NCI-H1694 (cell line): ENCODE results near the gene TMEM140.

Experiments
- DNase-seq: peaks from one replicate; lab custom pipeline; 2025; lab: John Stamatoyannopoulos, UW

Gene TMEM140

DNA sequence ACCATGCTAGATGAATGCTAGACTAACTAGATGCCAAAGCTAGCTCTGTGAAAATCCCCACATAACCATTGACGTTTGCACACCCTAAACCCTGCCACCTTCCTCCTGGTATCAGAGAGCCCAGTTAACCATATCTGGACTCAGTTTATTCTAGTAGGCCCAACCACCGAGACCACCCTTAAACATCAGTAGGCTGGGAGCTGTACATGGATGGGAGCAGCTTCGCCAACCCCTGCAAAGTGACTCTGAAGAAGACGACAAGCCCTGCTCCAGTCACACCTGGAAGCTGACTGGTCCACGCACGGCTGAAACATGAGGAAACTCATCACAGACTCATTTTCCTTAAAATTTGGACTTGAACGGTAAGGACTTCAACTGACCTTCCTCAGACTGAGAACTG, 27.1 kb downstream of the TMEM140 start:
- no peak for DNase-seq

- no peak for DNase-seq
Observed at GRCh38 chr7:135175931-135176330, 28.1 kb downstream of the TMEM140 start.

- DNase-seq, result no peak
Observed at GRCh38 chr7:135177028-135177696, 29.3 kb downstream of the TMEM140 start.

DNA sequence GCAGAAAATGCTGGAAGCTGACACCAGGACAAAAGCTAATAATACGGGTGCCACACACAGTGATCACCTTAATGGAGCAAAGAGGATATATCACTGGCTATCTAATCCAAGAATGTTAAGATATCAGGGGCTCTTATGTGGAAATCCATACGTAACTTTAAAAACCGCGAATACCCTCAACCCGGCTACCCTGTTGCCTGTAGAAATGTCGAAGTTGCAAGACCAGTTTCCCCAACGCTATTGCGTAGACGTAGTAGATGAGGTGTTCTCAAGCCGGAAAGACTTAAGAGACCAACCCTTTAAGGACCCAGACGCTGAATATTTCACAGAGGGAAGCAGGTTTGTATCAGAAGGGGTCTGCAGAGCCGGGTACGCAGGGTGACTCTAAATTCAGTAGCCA, 30.5 kb downstream of the TMEM140 start:
- no peak for DNase-seq

GRCh38 chr7:135179321-135179925, 31.6 kb downstream of the TMEM140 start:
- DNase-seq, result no peak

GRCh38 chr7:135180122-135180521, 32.2 kb downstream of the TMEM140 start:
- DNase-seq, result no peak

GRCh38 chr7:135181261-135181928, 33.5 kb downstream of the TMEM140 start:
- DNase-seq, result no peak

DNA sequence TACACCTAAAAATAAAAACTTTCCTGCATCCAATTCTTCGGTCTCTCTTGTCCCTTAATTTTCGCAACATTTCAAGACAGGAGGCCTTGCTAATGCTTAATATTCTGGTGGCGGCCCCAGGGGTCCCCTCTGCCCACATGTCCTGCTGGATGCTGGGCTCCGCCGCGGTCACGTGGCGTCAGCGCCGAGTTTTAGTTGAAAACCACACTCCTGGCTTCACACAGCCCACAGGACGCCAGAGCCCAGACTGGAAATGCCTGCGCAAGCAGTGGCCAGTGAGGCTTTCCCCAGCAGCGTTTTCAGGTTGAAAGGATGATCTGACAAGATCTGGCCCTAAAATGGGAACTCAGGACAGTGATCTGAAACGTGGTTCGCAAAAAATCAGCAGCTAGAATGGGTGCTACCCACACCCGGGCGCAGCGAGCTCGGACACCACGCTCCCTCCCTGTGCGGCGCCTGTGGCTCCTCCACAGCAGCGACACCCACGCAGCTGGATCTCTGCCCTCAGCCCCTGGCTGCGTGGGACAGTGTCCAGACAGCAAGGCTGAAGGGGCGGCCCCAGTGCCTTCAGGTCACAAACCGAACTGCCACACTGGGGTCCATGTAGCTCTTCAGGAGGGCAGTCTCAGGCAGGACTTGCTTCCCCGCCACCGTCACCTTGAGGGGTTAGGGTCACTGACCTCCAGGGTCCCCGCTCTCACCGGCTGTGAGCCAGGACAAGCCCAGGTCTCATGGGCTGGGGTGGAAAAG, 34.2 kb downstream of the TMEM140 start:
- no peak for DNase-seq

- no peak for DNase-seq
Observed at GRCh38 chr7:135183478-135183877, 35.6 kb downstream of the TMEM140 start.

GRCh38 chr7:135184254-135184841, 36.5 kb downstream of the TMEM140 start:
- DNase-seq, result no peak

- no peak for DNase-seq
Observed at GRCh38 chr7:135185471-135186260, 37.8 kb downstream of the TMEM140 start.

GRCh38 chr7:135186261-135186540, 38.3 kb downstream of the TMEM140 start:
- no peak for DNase-seq

GRCh38 chr7:135186841-135187253, 39.0 kb downstream of the TMEM140 start:
- no peak for DNase-seq

DNA sequence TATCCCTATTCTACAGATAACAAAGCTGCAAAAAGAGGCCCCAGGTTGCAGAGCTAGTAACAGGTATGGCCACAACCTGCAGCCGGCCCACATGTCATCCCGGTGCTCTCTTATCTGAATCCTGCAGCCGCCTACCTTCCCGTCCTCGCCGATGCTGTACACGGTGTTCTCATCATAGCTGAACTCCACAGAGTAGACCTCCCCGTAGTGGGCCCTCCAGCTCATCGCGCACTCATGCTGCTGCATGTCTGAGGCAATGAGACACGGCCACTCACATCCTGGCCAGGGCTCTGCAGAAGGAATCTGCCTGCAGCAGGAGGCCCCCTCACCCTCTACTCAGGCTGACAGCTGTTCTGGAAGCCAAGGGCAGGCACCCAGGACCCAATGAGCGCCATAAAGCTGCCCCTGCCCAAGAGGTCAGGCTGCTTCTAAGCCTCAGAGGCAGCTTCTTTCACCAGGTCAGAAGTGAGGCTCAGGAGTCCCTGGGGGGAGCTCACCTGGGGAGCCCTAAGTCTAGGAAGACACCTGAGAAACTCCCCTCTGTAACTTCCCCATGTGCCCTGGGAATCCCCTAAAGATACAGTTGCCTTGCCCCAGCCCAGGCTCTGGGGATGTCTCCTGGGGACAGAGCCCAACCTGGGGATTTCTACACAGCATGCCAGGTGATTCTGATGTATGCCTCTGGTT, 40.6 kb downstream of the TMEM140 start:
- no peak for DNase-seq

DNA sequence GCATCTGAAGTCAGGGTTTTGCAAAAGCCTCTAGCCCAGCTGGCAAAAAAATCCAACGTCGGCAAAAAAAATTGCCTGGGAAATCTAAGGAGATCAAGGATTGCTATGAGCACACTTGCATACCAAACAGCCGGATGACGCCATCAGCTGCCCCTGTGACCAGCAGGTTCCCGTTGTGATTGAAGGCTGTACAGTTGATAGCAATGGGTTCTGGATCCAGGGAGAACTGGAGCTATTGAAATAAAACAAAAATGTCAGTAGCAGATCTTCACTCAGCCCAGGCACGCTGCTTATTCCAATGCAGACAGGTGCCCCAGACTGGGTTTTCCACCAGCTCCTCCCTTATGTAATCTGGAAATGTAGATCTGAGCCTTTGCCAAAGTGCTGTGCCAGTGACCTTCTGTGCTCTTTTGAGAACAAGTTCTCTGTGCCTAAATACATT, 41.4 kb downstream of the TMEM140 start:
- no peak for DNase-seq

DNA sequence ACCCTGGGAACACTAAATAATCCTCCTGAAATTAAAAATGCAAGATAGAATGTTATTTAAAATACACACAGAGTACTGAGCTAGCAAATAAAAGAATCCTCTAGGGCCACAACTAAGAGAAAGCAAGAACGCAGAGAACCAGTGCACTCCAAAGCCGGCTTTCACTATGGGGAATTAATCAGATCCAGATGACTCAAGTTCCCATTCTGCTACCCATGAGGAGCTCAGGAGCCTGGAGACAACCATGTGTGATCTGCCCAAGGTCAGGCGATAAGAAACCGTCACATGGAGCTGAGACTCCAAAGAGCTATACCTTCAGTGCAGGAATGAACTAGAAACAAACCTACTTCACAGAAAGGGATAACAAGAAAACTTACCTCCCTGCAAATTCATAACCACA, 42.1 kb downstream of the TMEM140 start:
- no peak for DNase-seq

DNA sequence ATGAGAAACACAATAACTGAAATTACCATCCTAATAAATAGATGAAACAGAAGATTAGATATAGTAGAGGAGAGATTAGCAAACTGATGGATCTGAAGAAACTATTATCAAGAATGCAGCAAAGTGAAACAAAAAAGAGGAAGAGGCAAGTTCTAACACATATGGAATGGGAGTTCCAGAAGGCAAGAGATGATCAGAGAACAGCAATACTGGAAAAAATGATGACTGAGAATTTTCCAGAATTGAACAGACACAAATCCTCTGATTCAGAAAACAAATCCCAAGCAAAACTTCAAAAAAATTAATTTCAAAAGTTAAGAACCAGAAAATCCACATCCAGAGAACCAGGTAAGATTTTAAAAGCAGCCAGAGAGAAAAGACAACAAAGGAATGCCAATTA, 42.8 kb downstream of the TMEM140 start:
- DNase-seq, result no peak

DNA sequence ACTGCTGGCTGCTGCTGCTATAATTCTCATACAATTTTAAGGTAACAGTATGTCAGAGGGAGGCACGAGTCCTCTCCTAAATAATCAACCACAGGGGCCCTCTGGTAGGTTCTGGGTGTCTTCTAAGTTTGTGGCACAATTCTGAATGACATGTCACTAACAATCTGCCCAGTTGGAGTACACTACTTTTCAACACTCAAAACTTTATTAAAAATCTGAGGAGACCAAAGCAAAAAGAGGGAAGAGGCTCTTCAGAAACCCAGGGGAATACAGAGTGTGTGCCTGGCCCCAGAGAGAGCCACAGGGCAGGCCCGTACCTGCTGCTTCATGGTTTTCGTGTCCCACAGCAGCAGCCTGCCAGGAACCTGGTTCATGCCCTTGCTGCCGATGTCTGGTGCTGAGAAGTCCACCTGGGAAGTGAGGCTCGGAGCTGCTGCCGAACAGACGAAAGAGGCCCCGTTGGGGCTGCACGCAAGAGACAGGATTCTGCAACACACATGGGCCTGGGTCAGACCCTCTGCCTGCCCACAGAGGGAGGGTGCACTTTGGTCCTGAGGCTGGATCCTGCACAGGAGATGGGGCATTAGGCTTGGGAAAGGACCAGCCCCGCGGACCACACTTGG, 45.2 kb downstream of the TMEM140 start:
- no peak for DNase-seq

- DNase-seq, result no peak
Observed at GRCh38 chr7:135193615-135194081, 45.8 kb downstream of the TMEM140 start.

- no peak for DNase-seq
Observed at GRCh38 chr7:135194494-135195095, 46.7 kb downstream of the TMEM140 start.
